ENCODE measurements around the gene RAB8A. TPM values are rescaled to one million over a fixed set of nuclear protein-coding genes. Genes with fewer than 3 reads are reported as not detected.
A peak's percentile ranks its signal among the peaks of the same experiment; 100 is the strongest.

The RAB8A gene
- total and polyA plus RNA-seq, 9 of the 15 experiments (the other 6 are each of a cell fraction or from before 2014, with no cell fraction given): 11.2 to 102 (median 53.2) TPM

- ATAC-seq (peak; percentile 58), DNase-seq (ENCODE audit: extremely low read depth in 1 of 4, low spot score in 3 of 4) (no peak), FAIRE-seq (no peak)
- BruUV-seq (replicated peaks): no TSS peak
- Histone ChIP-seq H3K27ac (ENCODE audit: extremely low read depth, low read depth, low read length) (no peak within 1 kb of the TSS), H3K4me2 (ENCODE audit: insufficient read depth, low read length) (no peak within 1 kb of the TSS), H3K36me3 (ENCODE audit: control insufficient read depth, insufficient read depth, low read length) (no peaks in the 10 kb centered on the region), H4K20me1 (replicated peaks; ENCODE audit: control insufficient read depth, insufficient read depth, low read length) (no peaks in the 10 kb centered on the region), H3K9ac (ENCODE audit: insufficient read depth in 1 of 2, low read depth in 2 of 2, low read length in 2 of 2) (peak within 1 kb of the TSS in 1 of 2 experiments; percentile 55; a peak in 2 of 4 replicates), H3K4me1 (replicated peaks in 1 of 2; ENCODE audit: control insufficient read depth in 2 of 2, insufficient read depth in 2 of 2, low read length in 2 of 2) (peaks cover 0 to 15% of the 10 kb centered on the region in 2 experiments; a peak in 2 of 5 replicates), H3K27me3 (ENCODE audit: control insufficient read depth in 2 of 2, insufficient read depth in 2 of 2, low read length in 2 of 2) (no peaks in the 10 kb centered on the region; a peak in 1 of 5 replicates), H2AFZ (ENCODE audit: low read depth, low read length) (peak within 1 kb of the TSS; percentile 62; the same call in 1 of the 2 replicates), H3K9me3 (replicated peaks; ENCODE audit: control insufficient read depth, insufficient read depth, low read depth, low read length) (no peaks in the 10 kb centered on the region), H3K79me2 (ENCODE audit: control insufficient read depth, insufficient read depth, low read length) (no peaks in the 10 kb centered on the region), H3K9me1 (ENCODE audit: control insufficient read depth, insufficient read depth, low read length) (no peaks in the 10 kb centered on the region), H3K4me3 (no peak within 1 kb of the TSS)
- TF ChIP-seq HDAC2 (IDR thresholded peaks at IDR 0.05) (no peak), HCFC1 (IDR thresholded peaks at IDR 0.05; ENCODE audit: low read depth, low read length) (no peak), ZKSCAN1 (IDR thresholded peaks at IDR 0.05; ENCODE audit: low read depth, low read length) (peak; percentile 71), SPI1 (IDR thresholded peaks at IDR 0.05; ENCODE audit: borderline replicate concordance, low read depth, low read length) (peak; percentile 90)
- ChIA-PET POLR2A (interaction anchor here (0.5 to 1.2 kb wide), 7 partner anchors 9 to 64 kb away, joined by 3 to 5 read pairs (median 3); partner anchors contain the start of gene FAM32A), CTCF (ENCODE audit: low intra/inter-chr PET ratio) (no interaction called here)
- 23% methylated on average over 13 of the region's 13 CpGs for WGBS (ENCODE audit: insufficient coverage, low coverage, missing lambda C conversion rate)
- in situ Hi-C loops (cut with MboI): no loop called here
- intact Hi-C loops (cut with micrococcal nuclease): no loop called here
Measured at GRCh38 chr19:16143399-16144215, 31.9 kb downstream of the RAB8A start, which contains the start of gene HSH2D. Gene HSH2D (plus strand): TSS chr19:16143685. CDS start chr19:16148751, 5,066 bp downstream.

- Histone ChIP-seq H4K20me1 (replicated peaks; ENCODE audit: control insufficient read depth, insufficient read depth, low read length) (no peaks in the 10 kb centered on the region), H3K36me3 (ENCODE audit: control insufficient read depth, insufficient read depth, low read length) (no peaks in the 10 kb centered on the region), H3K27ac (ENCODE audit: extremely low read depth, low read depth, low read length) (no peak overlapping the region), H2AFZ (ENCODE audit: low read depth, low read length) (no peak overlapping the region), H3K4me3 (no peak overlapping the region), H3K4me2 (ENCODE audit: insufficient read depth, low read length) (no peak overlapping the region), H3K27me3 (ENCODE audit: control insufficient read depth in 2 of 2, insufficient read depth in 2 of 2, low read length in 2 of 2) (no peaks in the 10 kb centered on the region; a peak in 1 of 5 replicates), H3K79me2 (ENCODE audit: control insufficient read depth, insufficient read depth, low read length) (no peaks in the 10 kb centered on the region), H3K4me1 (replicated peaks in 1 of 2; ENCODE audit: control insufficient read depth in 2 of 2, insufficient read depth in 2 of 2, low read length in 2 of 2) (peaks cover 0 to 15% of the 10 kb centered on the region in 2 experiments; a peak in 2 of 5 replicates), H3K9me1 (ENCODE audit: control insufficient read depth, insufficient read depth, low read length) (no peaks in the 10 kb centered on the region), H3K9ac (ENCODE audit: insufficient read depth in 1 of 2, low read depth in 2 of 2, low read length in 2 of 2) (no peak overlapping the region), H3K9me3 (replicated peaks; ENCODE audit: control insufficient read depth, insufficient read depth, low read depth, low read length) (no peaks in the 10 kb centered on the region)
- no TSS peak for BruUV-seq (replicated peaks)
- no peak for DNase-seq (ENCODE audit: extremely low read depth in 1 of 4, low spot score in 3 of 4)
- POLR2A ChIA-PET: interaction anchor here (0.5 to 1.2 kb wide), 8 partner anchors 9 to 534 kb away, joined by 3 to 5 read pairs (median 3); partner anchors contain the start of gene FAM32A
- no peak for FAIRE-seq
- 18% methylated on average over 1 of the region's 1 CpG for WGBS (ENCODE audit: insufficient coverage, low coverage, missing lambda C conversion rate)
- CTCF ChIA-PET (ENCODE audit: low intra/inter-chr PET ratio): interaction anchor here (0.7 kb wide), 1 partner anchor 20 kb away, joined by 4 read pairs; no protein-coding TSS in a partner anchor
- peak; percentile 24; the same call in 1 of the 3 replicates for ATAC-seq
- intact Hi-C loops (cut with micrococcal nuclease): no loop called here
- in situ Hi-C loops (cut with MboI): no loop called here
- TF ChIP-seq PRPF4 (IDR thresholded peaks at IDR 0.05; ENCODE audit: insufficient read depth, low read depth, low read length, poor library complexity, severe bottlenecking) (no peak), ILF3 (IDR thresholded peaks at IDR 0.05; ENCODE audit: borderline replicate concordance) (no peak), PHTF2 (CRISPR knock-in tag; IDR thresholded peaks at IDR 0.05) (no peak), CTCF (IDR thresholded peaks at IDR 0.05 in 2 of 3, conservative IDR thresholded peaks at IDR 0.05 in 1 of 3; ENCODE audit: insufficient read depth in 2 of 3, low read depth in 1 of 3, low read length in 3 of 3) (no peak), CC2D1A (IDR thresholded peaks at IDR 0.05) (no peak), NR3C1 (CRISPR knock-in tag; IDR thresholded peaks at IDR 0.05) (no peak), KLF13 (tag; IDR thresholded peaks at IDR 0.05; ENCODE audit: borderline replicate concordance, low read depth) (no peak), SIN3A (IDR thresholded peaks at IDR 0.05; ENCODE audit: borderline replicate concordance in 2 of 2, control insufficient read depth in 1 of 2, low read depth in 2 of 2, low read length in 2 of 2) (no peak), ZNF212 (CRISPR knock-in tag; IDR thresholded peaks at IDR 0.05) (no peak)
Measured at GRCh38 chr19:16144216-16144581, 32.5 kb downstream of the RAB8A start.
